Measurements from ENCODE around the gene ICAM2.
A peak's percentile ranks its signal among the peaks of the same experiment; 100 is the strongest.
"Not testable (repeated sequence)": the region's sequence is repeated elsewhere in the genome, so short reads cannot be mapped to it uniquely, and the experiment has no call there.

Gene ICAM2

DNA sequence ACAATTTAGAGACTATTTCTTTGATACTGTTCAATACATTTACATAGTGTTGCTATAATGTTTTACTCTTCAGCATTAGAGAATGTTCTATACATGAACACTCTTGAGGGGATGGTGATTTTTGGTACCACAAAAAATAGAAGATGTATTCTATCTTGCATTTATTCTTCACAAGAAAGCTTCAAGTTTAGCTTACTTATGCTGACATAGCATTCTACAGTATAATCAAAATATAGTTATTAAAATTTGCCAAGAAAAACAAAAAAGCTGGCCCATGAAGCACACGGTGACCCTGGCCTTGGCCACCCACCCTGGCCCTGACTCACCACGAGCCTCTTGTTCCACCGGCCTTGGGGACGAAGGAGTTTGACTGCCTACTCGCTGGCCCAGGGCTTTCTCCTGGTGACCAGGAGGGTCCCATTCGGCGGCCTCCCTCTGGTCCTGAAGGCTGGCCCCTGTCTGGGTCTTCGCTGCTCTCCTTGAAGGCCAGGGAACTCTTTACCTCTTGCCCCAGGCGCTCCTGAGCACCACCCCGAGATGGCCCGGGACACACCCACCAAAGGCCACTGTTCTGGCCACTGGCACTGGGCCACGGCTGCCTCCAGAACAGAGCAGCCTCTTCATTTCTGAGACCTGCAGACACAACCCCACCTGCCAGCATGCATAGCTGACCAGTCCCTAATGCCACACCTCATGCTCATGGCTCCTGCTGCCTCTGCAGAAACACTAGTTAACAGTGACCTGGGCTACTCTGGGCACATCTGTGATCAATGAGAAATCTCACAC is 22.5 kb upstream of the ICAM2 start:
- DNase-seq (ENCODE audit: low read depth in 2 of 2) = no peak

GRCh38 chr17:64041912-64042311 is 21.5 kb upstream of the ICAM2 start:
- no peak for DNase-seq (ENCODE audit: low read depth in 2 of 2)

GRCh38 chr17:64040206-64040605 is 19.8 kb upstream of the ICAM2 start:
- DNase-seq (ENCODE audit: low read depth in 2 of 2) = no peak

DNA sequence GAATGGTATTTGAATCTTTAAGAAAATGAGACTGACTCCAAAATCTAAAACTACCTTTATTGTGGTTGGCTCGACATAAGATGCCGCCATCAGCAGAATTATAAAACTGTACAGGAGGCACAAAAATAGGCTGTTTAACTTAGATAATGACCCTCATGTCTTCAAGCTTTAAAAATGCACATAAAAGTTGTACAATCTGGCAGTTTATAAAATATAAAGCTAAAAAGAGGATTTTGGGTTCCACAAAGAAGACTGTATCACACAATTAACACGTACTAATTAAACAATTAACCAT is 18.6 kb upstream of the ICAM2 start:
- DNase-seq (ENCODE audit: low read depth in 2 of 2) = no peak

DNA sequence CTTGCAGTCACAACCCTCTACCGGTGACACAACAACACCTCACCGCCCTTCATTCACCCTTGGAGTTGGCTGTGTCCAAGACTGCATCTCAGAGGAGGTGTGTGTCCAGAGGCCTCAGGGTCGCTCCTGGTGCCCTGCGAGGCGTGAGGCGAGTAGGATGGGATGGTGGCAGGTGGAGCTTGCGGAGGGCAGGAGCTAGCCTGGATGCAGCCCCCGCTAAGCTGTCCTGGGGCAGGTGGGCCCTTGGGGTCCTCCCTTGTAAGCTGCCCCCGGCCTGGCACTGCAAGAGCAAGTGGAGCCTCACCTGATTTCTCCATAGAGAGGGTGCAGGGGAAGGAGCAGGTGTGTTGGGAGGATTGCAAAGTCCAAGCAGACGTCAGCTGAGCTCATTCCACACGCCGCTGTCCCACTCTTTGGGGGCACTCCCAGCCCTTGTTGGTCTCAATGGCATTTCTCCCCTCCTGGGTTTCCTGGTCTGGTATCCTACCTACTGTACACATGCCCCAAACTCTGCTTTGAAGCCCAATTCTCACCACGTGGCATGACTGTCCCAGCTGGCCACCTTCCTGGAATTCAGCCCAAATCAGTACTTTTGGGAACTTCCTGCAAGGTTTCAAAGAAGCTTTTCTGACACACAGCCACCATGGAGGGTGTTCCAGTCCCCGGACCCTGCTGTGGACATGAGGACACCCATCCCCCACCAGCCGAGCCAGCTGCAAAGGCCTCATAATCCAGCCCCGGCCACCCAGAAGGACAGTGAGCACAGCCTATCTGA is 18.1 kb upstream of the ICAM2 start:
- DNase-seq (ENCODE audit: low read depth in 2 of 2) = no peak

DNA sequence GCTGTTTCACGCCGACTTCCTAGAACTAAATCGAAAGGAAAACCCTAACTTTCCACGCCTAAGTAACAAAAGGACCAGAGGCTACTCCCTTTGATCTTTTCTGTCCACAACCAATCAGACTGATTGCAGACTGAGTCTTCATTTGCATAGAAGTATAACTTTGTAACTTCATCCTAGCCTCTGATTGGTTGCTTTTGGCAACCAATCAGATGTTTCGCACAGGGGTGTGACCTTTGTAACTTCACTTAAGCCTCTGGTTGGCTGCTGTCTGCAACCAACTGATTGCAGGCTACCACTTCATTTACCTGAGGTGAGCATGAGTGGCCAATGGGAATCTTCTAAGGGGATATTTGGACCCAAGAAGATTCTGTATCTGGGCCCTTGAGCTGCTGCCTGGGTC is 17.4 kb upstream of the ICAM2 start:
- DNase-seq (ENCODE audit: low read depth in 2 of 2) = no peak

DNA sequence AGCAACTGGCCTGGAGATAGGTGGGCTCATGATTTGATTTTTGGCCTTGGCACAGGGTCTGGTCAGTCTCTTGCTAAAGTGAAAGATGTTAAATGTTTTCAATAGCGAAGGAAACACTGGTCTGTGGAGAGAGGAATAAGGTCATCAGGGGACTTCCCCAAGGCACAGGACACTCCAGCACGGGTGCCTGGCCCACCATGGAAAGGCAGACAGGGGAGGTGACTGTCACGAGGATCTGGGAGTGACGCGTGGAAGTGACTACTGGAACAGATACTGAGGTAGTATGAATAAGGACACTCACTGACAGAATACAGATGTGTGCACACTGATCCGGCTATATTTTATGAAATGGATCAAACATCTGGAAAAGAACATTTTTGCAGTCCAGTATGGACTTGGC is 16.7 kb upstream of the ICAM2 start:
- no peak for DNase-seq (ENCODE audit: low read depth in 2 of 2)

DNA sequence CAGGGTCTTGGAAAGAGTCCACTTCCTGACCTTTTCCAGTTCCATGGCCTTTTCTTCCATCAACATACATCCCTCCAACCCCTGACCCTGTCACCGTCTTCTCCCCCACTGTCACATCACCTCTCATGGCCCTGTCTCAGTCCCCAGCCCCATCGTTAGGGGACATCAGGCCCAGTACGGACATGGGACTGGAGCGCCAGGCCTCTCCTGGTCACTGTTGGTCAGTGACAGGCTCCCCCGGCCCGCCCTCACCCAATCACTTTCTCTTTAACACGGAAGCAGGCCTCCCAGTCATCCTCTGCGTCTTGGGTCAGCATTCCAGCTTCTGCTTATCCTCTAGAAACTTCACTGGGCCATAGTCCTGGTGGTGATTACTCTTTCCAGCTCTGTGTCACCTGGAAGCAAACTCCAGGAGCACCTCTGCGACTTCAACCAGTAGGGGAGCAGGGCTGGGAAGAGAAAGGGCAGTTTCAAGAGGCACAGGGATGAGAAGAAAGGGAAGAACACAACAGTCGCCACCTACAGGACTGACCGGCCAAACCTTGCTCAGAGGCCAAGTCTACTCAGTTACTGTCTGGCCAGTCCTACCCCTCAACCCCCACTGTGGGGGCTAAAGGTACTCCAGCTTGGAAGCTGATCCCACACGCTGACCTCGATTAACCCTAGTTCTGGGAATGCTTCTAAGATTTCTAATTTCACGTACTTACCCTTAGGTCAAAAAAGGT is 15.9 kb upstream of the ICAM2 start:
- DNase-seq (ENCODE audit: low read depth in 2 of 2) = no peak

DNA sequence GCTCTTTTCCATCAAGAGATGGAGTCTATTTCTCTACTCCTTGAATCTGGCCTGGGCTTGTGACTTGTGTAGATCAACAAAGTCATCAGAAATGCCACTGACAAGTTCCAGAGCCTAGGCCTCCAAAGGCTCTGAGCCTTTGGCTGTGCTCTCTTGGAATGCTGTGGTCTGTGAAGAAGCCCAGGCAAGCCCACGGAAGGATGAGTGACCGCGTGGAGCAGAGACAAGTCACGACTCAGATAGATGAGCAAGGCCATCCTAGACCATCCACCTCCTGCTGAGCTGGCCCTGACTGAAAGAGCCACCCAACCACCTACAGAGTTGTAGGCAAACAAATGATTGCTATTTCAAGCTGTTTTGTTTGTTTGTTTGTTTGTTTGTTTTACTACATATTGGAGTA is 11.6 kb upstream of the ICAM2 start:
- no peak for DNase-seq (ENCODE audit: low read depth in 2 of 2)

DNA sequence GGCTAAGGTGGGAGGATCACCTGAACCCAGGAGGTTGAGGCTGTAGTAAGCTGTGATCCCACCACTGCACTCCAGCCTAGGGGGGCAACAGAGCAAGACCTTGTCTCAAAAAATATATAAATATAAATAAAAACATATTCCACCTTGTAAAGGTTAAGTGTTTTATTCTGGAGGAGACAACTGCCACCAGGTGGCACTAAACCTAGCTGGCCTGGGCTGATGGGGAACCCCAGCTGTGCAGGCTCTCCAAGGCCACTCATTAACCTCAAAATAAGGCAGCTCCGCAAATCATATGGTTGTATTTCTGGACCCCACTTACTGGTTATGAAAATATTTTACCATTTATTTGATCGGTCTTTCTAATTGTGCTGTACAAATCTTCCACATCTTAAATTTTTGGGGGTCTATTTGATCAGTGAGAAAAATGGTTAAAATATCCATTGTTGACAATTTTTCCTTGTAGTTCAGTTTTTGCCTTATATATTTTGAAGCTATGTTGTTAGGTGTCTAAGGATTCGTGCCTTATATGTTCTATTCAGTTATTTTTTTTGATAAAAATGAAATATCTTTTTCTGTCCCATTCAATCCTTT is 8.5 kb upstream of the ICAM2 start:
- DNase-seq (ENCODE audit: low read depth in 2 of 2) = peak; percentile 59 to 61

GRCh38 chr17:64025732-64026294 is 5.4 kb upstream of the ICAM2 start:
- DNase-seq (ENCODE audit: low read depth in 2 of 2) = peak; percentile 83 to 85

- DNase-seq (ENCODE audit: low read depth in 2 of 2) = peak; percentile 19 to 38
Observed at GRCh38 chr17:64024781-64025731, 4.6 kb upstream of the ICAM2 start.

GRCh38 chr17:64024215-64024654 is 3.8 kb upstream of the ICAM2 start:
- no peak for DNase-seq (ENCODE audit: low read depth in 2 of 2)

GRCh38 chr17:64022611-64023063 is 2.2 kb upstream of the ICAM2 start:
- no peak for DNase-seq (ENCODE audit: low read depth in 2 of 2)

GRCh38 chr17:64019551-64019961 is 877 bp downstream of the ICAM2 start:
- not testable (repeated sequence) for DNase-seq (ENCODE audit: low read depth in 2 of 2)

DNA sequence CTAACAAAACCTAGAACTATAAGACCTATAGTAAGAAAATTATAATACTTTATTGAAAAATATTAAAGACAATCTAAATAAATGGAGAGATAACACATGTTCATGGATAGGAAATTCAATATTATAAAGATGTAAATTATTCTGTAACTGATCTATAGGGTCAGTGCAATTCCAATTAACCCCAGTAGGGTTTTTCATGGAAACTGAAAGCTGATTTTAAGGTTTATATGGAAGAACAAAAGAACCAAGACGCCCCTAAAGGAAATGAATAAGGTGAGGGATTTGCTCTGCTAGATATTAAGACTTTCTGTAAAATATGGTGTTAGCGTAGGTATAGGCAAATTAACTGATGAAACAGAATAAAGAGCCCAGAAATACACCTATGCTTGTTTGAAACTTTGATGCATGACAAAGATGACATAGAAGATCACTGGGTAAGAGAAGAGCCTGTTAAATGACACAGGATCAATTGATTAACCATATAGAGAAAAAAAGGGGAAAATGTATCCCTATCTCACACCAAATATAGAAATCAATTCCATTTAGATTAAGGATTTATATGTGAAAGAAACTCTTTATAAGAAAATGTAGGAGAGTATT is 3.0 kb downstream of the ICAM2 start:
- no peak for DNase-seq (ENCODE audit: low read depth in 2 of 2)

- DNase-seq (ENCODE audit: low read depth in 2 of 2) = no peak
Observed at GRCh38 chr17:64016974-64017373, 3.5 kb downstream of the ICAM2 start.

- no peak for DNase-seq (ENCODE audit: low read depth in 2 of 2)
Observed at GRCh38 chr17:64016231-64016784, 4.1 kb downstream of the ICAM2 start.

- no peak for DNase-seq (ENCODE audit: low read depth in 2 of 2)
Observed at GRCh38 chr17:64015447-64015846, 5.0 kb downstream of the ICAM2 start.

Data from stimulated activated CD8-positive, alpha-beta memory T cell treated with anti-CD3 and anti-CD28 coated beads, Interleukin-7, amount 100 ng/mL, for 4 hours (primary cell).